ENCODE data around the gene SLC27A2. TPM values are rescaled to one million over a fixed set of nuclear protein-coding genes. Genes with fewer than 3 reads are reported as not detected.

Gene SLC27A2
- total RNA-seq, 4 donors from 2014 or later: 0.44 to 10.9 (median 1.7) TPM

DNA sequence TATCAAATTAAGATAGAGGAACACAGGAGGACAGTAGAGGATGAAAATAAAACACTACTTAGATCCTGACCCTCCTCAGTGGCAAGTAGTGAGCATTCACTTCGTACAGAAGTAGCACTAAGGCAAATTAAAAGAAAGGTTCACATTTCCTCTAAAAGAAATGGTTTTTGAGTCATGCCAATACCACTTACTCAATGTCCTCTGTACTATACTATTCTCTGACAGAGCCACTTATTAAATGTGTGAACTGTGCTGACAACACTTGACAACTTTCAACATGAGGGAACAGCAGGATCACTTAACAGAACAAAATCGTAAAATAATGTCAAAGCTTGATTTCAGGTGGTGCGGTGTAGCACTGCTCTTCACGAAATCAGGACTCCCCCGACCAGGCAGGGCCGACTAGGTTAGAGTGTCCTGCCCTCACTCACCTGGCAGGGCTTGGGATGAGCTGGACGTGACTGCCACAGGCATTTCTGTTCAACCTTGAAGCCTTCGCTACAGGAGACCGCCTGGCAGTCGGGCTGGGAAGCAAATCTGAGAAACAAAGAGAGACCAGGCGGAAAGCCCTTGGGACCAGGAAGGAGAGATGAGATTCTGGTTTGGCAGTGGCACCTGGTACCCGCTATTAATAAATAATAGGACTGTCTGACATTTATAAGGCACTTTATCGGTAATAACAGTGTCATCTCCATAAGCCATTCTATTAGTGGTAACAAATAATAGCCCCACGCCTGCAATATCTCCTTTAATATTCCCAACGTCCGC is 611 bp upstream of the SLC27A2 start:
- TF ChIP-seq, protein P1, sequence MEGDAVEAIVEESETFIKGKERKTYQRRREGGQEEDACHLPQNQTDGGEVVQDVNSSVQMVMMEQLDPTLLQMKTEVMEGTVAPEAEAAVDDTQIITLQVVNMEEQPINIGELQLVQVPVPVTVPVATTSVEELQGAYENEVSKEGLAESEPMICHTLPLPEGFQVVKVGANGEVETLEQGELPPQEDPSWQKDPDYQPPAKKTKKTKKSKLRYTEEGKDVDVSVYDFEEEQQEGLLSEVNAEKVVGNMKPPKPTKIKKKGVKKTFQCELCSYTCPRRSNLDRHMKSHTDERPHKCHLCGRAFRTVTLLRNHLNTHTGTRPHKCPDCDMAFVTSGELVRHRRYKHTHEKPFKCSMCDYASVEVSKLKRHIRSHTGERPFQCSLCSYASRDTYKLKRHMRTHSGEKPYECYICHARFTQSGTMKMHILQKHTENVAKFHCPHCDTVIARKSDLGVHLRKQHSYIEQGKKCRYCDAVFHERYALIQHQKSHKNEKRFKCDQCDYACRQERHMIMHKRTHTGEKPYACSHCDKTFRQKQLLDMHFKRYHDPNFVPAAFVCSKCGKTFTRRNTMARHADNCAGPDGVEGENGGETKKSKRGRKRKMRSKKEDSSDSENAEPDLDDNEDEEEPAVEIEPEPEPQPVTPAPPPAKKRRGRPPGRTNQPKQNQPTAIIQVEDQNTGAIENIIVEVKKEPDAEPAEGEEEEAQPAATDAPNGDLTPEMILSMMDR (IDR thresholded peaks at IDR 0.05; ENCODE audit: low read depth): no peak

DNA sequence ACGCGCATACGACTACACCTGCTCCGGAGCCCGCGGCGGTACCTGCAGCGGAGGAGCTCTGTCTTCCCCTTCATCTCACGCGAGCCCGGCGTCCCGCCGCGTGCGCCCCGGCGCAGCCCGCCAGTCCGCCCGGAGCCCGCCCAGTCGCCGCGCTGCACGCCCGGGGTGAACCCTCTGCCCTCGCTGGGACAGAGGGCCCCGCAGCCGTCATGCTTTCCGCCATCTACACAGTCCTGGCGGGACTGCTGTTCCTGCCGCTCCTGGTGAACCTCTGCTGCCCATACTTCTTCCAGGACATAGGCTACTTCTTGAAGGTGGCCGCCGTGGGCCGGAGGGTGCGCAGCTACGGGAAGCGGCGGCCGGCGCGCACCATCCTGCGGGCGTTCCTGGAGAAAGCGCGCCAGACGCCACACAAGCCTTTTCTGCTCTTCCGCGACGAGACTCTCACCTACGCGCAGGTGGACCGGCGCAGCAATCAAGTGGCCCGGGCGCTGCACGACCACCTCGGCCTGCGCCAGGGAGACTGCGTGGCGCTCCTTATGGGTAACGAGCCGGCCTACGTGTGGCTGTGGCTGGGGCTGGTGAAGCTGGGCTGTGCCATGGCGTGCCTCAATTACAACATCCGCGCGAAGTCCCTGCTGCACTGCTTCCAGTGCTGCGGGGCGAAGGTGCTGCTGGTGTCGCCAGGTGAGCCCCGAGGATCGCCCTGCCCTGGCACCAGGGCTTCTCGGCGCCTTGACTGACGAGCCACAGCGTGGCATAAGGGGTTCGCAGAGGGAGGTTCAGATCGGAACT is 420 bp downstream of the SLC27A2 start:
- TF ChIP-seq, protein P1 (IDR thresholded peaks at IDR 0.05; ENCODE audit: low read depth): no peak

DNA sequence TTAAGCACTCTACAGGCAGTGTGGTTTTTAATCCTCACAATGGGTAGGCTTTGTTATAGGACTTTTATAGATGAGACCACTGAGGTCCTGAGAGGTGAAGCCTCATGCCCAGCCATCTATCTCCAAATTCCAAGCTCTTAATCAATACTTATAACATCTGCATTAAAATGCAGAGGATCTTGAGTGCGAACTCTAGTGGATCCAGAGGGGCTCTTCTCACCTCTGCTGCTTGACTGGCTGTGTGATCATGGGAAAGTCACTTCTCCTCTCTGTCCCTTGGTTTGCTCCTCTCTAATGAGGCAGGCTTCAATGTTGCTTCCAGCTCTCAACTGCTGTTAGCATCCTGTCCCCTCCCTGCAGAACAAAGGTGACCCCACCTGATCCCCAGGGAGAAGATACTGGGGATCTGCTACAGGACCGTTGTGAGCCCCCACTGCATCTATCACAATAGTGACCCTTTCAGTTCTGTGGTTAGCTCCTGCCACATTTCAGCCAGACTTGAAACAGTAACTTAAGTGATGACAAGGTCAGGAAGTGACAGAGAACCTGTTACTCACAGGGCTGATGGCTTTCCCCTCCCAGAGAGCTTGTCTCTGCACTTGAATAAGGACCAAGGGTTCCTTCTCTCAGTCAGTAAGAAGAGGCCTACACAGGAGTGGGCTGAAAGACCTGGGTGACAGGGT is 1.3 kb downstream of the SLC27A2 start:
- TF ChIP-seq, protein P1 (IDR thresholded peaks at IDR 0.05; ENCODE audit: low read depth): no peak

DNA sequence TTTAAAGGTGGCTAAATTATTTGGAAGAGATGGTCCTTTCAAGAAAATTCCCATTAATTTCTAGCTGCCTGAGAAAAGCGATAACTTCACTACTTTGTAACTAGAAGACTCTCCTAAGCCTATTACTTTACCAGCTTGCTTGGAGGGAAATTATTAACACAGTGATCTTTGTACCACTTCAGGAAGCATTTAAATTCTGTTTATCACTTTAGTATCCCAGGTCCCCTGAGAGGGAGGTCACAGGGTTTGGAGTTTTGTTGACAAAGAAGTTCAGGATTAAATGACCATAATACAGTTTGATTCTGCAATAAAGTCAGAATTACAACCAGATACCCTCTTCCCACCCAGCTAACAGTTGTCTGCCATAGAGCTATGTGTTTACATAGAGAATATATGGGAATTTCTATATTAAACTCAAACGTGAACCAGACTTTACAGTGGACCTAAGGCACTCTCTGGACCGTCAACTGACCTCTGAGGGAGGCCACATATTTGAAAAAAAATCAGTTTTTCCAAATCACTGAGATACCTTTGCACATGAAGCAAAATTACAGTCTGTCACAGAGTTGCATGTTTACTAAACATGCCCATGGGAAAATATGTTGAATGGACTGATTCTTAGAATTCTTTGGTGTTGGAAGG is 3.0 kb downstream of the SLC27A2 start:
- TF ChIP-seq, protein P1 (IDR thresholded peaks at IDR 0.05; ENCODE audit: low read depth): no peak

DNA sequence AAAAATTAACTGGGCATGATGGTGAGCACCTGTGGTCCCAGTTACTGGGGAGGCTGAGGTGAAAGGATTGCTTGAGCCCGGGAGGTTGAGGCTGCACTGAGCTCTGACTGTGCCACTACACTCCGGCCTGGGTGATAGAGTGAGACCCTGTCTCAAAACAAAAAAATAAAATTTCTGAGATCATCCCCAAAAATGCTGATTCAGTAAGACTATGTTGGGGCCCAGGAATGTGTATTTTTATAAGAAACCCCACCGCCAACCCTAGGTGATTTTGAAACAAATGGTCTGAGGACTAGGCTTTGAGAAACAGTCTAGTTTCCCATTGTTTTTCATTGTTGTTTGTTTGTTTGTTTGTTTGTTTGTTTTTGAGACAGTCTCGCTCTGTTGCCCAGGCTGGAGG is 4.1 kb downstream of the SLC27A2 start:
- TF ChIP-seq, protein P1 (IDR thresholded peaks at IDR 0.05; ENCODE audit: low read depth): no peak

DNA sequence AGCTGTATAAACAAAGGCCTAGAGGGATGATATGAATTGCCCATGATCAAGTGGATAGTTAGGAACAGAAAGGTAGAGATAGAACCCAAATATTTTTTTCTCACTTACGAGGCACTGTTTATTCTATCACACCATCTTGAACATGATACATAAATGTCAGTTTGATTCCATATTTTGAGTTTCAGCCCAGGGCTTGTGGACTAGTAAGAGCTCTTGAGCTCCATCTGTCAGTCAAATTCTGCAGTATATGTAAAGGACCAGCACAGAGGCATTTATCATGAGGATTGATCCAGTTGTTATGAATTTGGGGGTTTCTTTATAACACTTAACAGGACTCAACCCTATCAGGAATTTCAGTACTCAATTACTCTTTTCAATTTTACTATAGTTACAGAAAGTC is 4.8 kb downstream of the SLC27A2 start:
- TF ChIP-seq, protein P1 (IDR thresholded peaks at IDR 0.05; ENCODE audit: low read depth): no peak

All from subcutaneous adipose tissue (tissue), 4 donors.